Fibroblast of lung (primary cell): ENCODE measurements around the gene TENT4A. TPM values are rescaled to one million over a fixed set of nuclear protein-coding genes. Genes with fewer than 3 reads are reported as not detected.

ENCODE experiments used
- DNase-seq, 2 donors: peaks; one replicate each; pipeline versions ENCODE4 v3.0.0 to v3.0.0-alpha.2; 2010; ENCODE audit warnings: low read depth in 2 of 2
- H2AFZ ChIP-seq: 2 replicates; pipeline ENCODE4 v1.5.1; 2012; ENCODE audit warnings: low read length, control low read depth, inconsistent platforms
- H3K27ac ChIP-seq: 2 replicates; pipeline ENCODE4 v1.5.1; 2011; ENCODE audit warnings: low read length, control low read depth; ENCODE audit not compliant: insufficient read depth
- H3K27me3 ChIP-seq: 2 replicates; pipeline ENCODE4 v1.5.1; 2011; ENCODE audit warnings: mild to moderate bottlenecking, low read length; ENCODE audit not compliant: control insufficient read depth, insufficient read depth
- H3K36me3 ChIP-seq: 2 replicates; pipeline ENCODE4 v1.5.1; 2011; ENCODE audit warnings: low read length; ENCODE audit not compliant: control insufficient read depth, insufficient read depth
- H3K4me1 ChIP-seq: 2 replicates; pipeline ENCODE4 v1.5.1; 2011; ENCODE audit warnings: low read length; ENCODE audit not compliant: control insufficient read depth, insufficient read depth; ENCODE audit errors: extremely low read depth
- H3K4me2 ChIP-seq: 2 replicates; pipeline ENCODE4 v1.5.1; 2011; ENCODE audit warnings: low read length, control low read depth; ENCODE audit not compliant: insufficient read depth; ENCODE audit errors: extremely low read depth
- H3K4me3 ChIP-seq, 4 experiments: fragments of 200-600 bp in 1 of 4; sonication (generic) in 1 of 4; replicated peaks in 1 of 4; 2 replicates each; pipeline ENCODE4 v1.5.1; 2011 to 2016; ENCODE audit warnings: low read length in 4 of 4, low read depth in 3 of 4, mild to moderate bottlenecking in 3 of 4, control low read depth in 2 of 4, inconsistent platforms in 1 of 4, mixed read lengths in 1 of 4; ENCODE audit not compliant: insufficient read depth in 1 of 4; ENCODE audit errors: control extremely low read depth in 1 of 4
- H3K79me2 ChIP-seq: 2 replicates; pipeline ENCODE4 v1.5.1; 2012; ENCODE audit warnings: mild to moderate bottlenecking, low read length, inconsistent platforms; ENCODE audit not compliant: control insufficient read depth, insufficient read depth
- H3K9ac ChIP-seq: 2 replicates; pipeline ENCODE4 v1.5.1; 2011; ENCODE audit warnings: mild to moderate bottlenecking, low read length, control low read depth; ENCODE audit not compliant: insufficient read depth
- H3K9me3 ChIP-seq: 2 replicates; pipeline ENCODE4 v1.5.1; 2012; ENCODE audit warnings: low read depth, low read length; ENCODE audit not compliant: control insufficient read depth, insufficient read depth
- H4K20me1 ChIP-seq: 2 replicates; pipeline ENCODE4 v1.5.1; 2011; ENCODE audit warnings: low read length; ENCODE audit not compliant: control insufficient read depth, insufficient read depth; ENCODE audit errors: extremely low read depth
- EZH2 ChIP-seq: IDR thresholded peaks from 2 replicates; pipeline ENCODE4 v1.5.1; 2012; ENCODE audit warnings: low read length, control low read depth, mild to moderate bottlenecking; ENCODE audit errors: missing control alignments
- polyA plus RNA-seq, 2 donors: library from polyadenylated mRNA; depleted of rRNA in 1 of 2; stranded (reverse) in 1 of 2; unstranded in 1 of 2; fragments of >200 nt; gene quantifications; 2 replicates each; pipeline ENCODE4 v1.2.1, GENCODE V29; 2011 to 2012; ENCODE audit warnings: missing spikeins in 1 of 2
- total RNA-seq: library from RNA; depleted of rRNA; stranded (reverse); fragments of >200 nt; gene quantifications from 2 replicates; pipeline ENCODE4 v1.2.1, GENCODE V29; 2014
- TF ChIP-seq, protein P1 (sequence below), 2 donors: IDR thresholded peaks in 1 of 2; conservative IDR thresholded peaks in 1 of 2; 1 replicate in 1 of 2; 2 replicates in 1 of 2; pipeline ENCODE4 v1.5.1; 2011 to 2012; ENCODE audit warnings: low read length in 2 of 2, control low read depth in 1 of 2, inconsistent platforms in 1 of 2, low read depth in 1 of 2, mild to moderate bottlenecking in 1 of 2

The TENT4A gene
- total and polyA plus RNA-seq, 2 donors (not counting 1 experiment from before 2014, with no cell fraction given) = 3.1 to 10.4 TPM

DNA sequence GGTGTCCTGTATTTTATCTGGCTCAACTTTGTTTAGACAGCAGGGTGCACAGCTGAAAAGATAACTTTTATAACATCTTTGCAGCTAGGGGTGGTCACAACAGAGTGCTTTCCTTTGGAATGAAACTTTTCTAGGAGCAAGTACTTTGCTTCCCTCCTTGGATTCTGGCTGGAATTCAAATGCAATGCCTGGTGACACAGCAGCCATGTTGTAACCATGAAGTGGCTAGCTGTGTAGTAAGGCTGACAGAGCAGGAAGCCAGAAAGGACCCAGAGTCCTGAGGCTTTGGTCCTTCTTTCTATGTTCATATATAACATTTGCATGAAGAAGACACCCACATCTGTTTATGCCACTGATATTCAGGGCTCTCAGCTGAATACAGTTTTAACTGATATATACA is 48.1 kb downstream of the TENT4A start:
- TF ChIP-seq, protein P1, sequence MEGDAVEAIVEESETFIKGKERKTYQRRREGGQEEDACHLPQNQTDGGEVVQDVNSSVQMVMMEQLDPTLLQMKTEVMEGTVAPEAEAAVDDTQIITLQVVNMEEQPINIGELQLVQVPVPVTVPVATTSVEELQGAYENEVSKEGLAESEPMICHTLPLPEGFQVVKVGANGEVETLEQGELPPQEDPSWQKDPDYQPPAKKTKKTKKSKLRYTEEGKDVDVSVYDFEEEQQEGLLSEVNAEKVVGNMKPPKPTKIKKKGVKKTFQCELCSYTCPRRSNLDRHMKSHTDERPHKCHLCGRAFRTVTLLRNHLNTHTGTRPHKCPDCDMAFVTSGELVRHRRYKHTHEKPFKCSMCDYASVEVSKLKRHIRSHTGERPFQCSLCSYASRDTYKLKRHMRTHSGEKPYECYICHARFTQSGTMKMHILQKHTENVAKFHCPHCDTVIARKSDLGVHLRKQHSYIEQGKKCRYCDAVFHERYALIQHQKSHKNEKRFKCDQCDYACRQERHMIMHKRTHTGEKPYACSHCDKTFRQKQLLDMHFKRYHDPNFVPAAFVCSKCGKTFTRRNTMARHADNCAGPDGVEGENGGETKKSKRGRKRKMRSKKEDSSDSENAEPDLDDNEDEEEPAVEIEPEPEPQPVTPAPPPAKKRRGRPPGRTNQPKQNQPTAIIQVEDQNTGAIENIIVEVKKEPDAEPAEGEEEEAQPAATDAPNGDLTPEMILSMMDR (conservative IDR thresholded peaks at IDR 0.05 in 1 of 2, IDR thresholded peaks at IDR 0.05 in 1 of 2; ENCODE audit: low read depth in 1 of 2, low read length in 2 of 2) = no peak
- TF ChIP-seq EZH2 = no peak
- no peak overlapping the region for H2AFZ ChIP-seq
- no peaks in the 10 kb centered on the region for H3K27me3 ChIP-seq
- H3K27ac ChIP-seq = no peak overlapping the region
- H4K20me1 ChIP-seq = no peaks in the 10 kb centered on the region
- H3K4me1 ChIP-seq = peaks cover 3% of the 10 kb centered on the region
- no peak overlapping the region for H3K4me3 ChIP-seq
- no peak overlapping the region for H3K9ac ChIP-seq
- no peak for DNase-seq
- H3K4me2 ChIP-seq = no peak overlapping the region
- H3K9me3 ChIP-seq = no peaks in the 10 kb centered on the region
- peaks cover 5% of the 10 kb centered on the region for H3K36me3 ChIP-seq
- H3K79me2 ChIP-seq = no peaks in the 10 kb centered on the region

DNA sequence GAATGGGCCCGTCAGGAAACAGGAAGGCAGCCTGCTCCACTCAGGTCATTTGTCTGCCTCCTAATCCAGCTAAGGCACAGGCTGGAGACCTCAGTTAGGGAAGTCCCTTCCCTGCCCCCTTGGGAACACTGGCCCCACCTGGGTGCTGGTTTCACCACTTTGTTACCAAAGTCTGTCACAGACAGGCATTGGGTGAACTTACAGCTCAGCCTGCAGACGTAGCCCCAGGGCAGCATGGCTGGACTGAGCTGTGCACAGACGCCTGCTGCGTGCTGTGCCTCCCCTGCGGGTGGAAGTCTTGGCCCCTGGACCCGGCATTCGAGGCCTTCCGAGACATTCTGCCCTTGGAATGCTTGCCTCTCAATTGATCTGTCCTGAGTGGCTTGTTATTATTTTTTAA is 48.9 kb downstream of the TENT4A start:
- Histone ChIP-seq H3K9ac (no peak overlapping the region), H3K79me2 (no peaks in the 10 kb centered on the region), H3K4me2 (no peak overlapping the region), H2AFZ (no peak overlapping the region), H3K9me3 (no peaks in the 10 kb centered on the region), H3K36me3 (peaks cover 5% of the 10 kb centered on the region), H4K20me1 (no peaks in the 10 kb centered on the region), H3K4me3 (no peak overlapping the region), H3K27me3 (no peaks in the 10 kb centered on the region), H3K27ac (no peak overlapping the region), H3K4me1 (peaks cover 4% of the 10 kb centered on the region)
- TF ChIP-seq, protein P1 (conservative IDR thresholded peaks at IDR 0.05 in 1 of 2, IDR thresholded peaks at IDR 0.05 in 1 of 2; ENCODE audit: low read depth in 1 of 2, low read length in 2 of 2) = no peak
- no peak for TF ChIP-seq EZH2
- no peak for DNase-seq

DNA sequence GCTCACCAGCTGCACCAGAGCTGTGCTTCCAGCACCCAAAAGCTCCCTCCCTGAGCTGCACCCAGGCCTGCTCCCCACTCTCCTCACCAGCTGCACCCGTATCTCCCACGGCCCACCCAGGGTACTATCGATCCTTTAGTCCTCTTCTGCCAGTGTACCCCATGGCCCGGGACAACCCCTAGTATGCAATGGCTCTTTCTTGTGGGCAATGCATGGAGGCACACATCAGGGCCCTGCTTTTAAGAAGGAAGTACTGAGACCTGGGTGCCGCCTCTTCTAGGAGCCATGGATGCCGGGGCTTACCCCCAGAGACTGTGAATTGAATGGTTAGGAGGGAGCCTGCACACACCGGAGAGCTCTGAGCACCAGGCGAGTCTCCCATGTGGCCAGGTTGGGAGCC is 49.5 kb downstream of the TENT4A start:
- Histone ChIP-seq H3K79me2 (no peaks in the 10 kb centered on the region), H3K9ac (no peak overlapping the region), H3K27ac (no peak overlapping the region), H3K4me3 (no peak overlapping the region), H3K4me2 (no peak overlapping the region), H4K20me1 (no peaks in the 10 kb centered on the region), H3K36me3 (peaks cover 5% of the 10 kb centered on the region), H2AFZ (no peak overlapping the region), H3K9me3 (no peaks in the 10 kb centered on the region), H3K4me1 (peaks cover 4% of the 10 kb centered on the region), H3K27me3 (no peaks in the 10 kb centered on the region)
- no peak for TF ChIP-seq EZH2
- TF ChIP-seq, protein P1 (conservative IDR thresholded peaks at IDR 0.05 in 1 of 2, IDR thresholded peaks at IDR 0.05 in 1 of 2; ENCODE audit: low read depth in 1 of 2, low read length in 2 of 2) = no peak
- DNase-seq = no peak
